RKO (cell line): ENCODE measurements around the gene WDR4.
"Not testable (repeated sequence)": the region's sequence is repeated elsewhere in the genome, so short reads cannot be mapped to it uniquely, and the experiment has no call there.

Experiments
- DNase-seq: peaks from one replicate; pipeline ENCODE4 v3.0.0-alpha.2; 2016; ENCODE audit warnings: low spot score

The WDR4 gene

GRCh38 chr21:42839271-42840231 is 39.8 kb downstream of the WDR4 start:
- no peak for DNase-seq

DNA sequence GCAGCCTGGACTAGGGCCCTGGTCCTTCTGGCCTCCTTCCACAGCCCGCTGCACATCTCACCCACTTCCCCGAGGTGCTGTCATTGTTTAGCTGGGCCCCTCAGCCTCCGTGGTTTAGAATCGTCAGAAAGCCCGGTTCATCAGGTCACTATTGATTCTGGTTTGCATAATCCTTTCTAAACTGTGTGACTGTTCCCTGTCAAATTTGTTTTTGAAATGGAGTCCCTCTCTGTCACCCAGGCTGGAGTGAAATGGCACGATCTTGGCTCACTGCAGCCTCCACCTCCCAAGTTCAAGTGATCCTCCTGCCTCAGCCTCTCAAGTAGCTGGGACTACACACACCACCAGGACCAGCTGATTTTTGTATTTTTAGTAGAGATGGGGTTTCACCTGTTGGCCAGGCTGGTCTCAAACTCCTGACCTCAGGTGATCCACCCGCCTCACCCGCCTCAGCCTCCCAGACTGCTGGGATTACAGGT is 41.1 kb downstream of the WDR4 start:
- DNase-seq, result not testable (repeated sequence)

DNA sequence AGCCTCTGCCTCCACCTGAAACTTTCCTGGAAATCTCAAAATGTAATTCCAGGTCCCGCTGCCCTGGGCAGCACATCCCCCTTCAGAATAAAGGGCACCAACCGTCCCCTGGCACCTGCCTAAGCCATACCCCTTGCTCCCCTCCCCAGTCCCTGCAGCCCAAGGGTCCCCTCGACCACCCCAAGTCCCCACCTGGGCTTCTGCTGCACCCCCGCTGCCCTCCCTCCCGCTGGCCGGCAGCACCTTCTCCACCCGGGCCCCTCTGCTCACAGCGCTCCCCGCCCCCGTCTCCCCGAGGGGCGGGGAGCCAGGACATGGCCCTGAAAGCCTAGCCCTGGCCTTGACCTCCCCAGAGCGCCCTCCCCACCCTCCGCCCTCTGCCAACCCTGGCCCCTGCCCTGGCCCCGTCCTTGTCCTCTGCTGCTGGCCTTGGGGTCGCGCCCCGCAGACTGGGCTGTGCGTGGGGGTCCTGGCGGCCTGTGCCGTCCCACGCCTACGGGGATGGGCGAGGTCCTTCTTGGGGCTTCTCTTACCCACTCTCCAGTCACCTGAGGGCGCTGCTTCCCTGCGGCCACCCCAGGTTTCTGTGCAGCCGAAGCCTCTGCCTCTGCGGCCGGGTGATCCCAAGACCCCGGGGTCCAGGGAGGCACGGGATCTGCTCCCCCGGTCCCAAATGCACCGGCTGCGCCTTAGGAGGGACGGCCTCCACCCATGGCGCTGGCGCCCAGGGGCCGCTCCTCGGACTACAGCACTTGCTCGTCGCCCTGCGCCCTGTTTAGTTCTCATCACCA is 41.7 kb downstream of the WDR4 start:
- DNase-seq, result no peak

GRCh38 chr21:42836767-42837301 is 42.5 kb downstream of the WDR4 start:
- no peak for DNase-seq

- DNase-seq, result no peak
Measured at GRCh38 chr21:42836402-42836666, 43.0 kb downstream of the WDR4 start.

GRCh38 chr21:42835611-42836401 is 43.5 kb downstream of the WDR4 start:
- no peak for DNase-seq

GRCh38 chr21:42835211-42835610 is 44.1 kb downstream of the WDR4 start:
- no peak for DNase-seq

DNA sequence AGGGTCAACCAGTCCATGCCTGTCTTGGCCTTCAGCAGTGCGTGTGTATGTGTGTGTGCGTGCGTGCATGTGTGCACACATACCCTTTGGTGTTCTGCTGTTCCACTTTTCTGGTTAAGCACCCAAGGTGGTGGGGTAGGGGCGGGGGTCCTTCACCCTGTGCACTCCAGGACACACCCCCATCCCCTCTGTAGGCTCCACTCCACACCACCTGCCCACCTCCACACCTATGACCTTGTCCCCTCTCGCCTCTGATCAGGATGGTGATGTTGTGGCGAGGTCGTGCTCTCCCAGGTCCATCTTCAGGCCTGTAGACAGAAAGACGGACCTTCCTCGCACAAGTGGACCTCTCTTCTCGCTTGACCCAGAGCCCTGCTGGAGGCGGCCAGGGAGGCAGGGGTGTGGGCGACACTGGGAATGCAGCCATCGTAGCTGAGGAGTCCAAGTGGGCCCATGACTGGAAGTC is 44.6 kb downstream of the WDR4 start:
- DNase-seq, result no peak

DNA sequence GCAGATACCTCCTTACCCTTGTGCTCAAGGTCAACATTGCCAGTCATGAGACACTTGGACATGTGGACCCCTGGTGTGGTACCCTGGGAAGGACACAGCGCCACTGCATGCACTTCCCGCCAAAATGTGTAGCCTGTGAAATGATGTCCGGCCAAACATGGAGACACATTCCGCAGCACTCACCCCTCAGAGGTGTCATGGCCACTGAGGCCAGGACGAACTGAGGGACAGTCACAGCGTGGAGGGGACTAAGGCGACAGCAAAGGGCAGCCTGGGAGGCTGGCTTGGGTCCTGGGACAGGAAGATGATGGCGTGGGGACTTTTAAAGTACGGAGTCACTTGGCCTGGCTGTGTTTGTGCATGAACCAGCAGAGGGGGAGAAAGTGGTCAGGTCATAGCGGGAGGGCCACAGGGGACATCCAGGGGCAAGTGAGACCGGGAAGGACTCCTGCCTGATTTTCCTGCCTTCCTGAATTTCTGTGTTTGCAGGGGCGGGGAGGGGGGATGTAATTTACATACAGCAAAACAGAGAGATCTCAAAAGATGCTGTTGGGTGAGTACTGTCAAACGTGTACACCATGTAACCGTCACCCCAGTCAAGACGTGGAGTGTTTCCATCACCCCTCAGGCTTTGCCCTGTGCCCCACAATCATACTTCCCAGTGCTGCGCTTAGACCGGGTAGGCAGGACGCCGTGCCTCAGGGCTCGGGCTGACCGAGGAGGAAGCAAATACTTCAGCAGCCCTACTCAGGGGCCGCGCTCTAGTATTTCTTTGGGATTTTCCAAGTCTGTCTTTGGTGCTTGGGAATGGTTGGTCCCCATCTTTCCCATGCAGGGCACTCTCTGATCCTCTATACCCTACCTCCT is 45.2 kb downstream of the WDR4 start:
- no peak for DNase-seq

DNA sequence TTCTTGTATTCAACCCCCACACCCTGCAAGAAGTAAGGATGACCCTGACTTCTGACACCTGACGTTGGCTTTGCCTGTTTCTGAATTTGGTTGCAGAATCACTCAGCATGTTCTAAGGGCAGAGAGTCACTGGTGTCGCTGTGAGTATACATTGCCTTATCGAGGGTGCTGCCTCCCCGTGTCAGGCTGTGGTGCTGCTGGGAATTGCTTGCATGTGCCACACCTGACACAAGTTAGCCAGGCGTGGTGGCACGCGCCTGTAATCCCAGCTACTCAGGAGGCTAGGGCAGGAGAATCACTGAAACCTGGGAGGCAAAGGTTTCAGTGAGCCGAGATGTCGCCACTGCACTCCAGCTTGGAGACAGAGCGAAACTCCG is 45.9 kb downstream of the WDR4 start:
- DNase-seq, result peak; percentile 67

GRCh38 chr21:42832321-42832630 is 47.1 kb downstream of the WDR4 start:
- not testable (repeated sequence) for DNase-seq

DNA sequence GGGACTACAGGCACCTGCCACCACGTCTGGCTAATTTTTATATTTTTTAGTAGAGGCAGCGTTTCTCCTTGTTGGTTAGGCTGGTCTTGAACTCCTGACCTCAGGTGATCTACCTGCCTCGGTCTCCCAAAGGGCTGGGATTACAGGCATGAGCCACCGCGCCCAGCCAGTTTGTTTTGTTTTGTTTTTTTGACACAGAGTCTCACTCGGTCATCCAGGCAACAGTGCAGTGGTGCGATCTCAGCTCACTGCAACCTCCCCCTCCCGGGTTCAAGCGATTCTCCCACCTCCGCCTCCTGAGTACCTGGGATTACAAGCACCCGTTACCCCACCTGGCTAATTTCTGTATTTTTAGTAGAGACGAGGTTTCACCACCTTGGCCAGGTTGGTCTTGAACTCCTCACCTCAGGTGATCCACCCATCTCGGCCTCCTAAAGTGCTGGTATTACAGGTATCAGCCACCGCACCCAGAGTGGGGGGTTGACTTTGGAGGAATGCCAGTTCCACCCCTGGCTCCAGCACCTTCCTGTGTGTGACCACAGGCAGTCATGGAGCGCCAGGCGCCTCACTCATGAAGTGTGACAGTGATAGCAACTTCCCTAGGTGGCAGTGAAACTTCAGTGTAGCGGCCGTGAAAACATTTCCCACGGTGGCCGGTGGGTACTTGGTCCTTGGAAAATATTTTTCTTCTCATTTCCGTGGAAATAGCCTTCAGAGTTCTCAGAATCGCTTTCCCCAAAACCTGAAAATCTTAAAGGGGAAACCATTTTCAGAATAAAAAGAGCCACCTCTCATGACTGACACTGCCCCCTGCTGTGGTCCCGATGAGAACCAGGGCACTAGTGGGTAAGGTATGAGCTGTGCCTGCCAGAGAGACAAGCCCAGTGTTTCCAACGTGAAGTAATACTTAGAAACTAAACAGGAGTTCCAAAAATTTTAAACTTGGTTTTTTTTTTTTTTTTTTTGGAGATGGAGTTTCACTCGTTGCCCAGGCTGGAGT is 48.6 kb downstream of the WDR4 start:
- no peak for DNase-seq

- no peak for DNase-seq
Measured at GRCh38 chr21:42829954-42830353, 49.4 kb downstream of the WDR4 start.

GRCh38 chr21:42829417-42829816 is 49.9 kb downstream of the WDR4 start:
- DNase-seq, result no peak

DNA sequence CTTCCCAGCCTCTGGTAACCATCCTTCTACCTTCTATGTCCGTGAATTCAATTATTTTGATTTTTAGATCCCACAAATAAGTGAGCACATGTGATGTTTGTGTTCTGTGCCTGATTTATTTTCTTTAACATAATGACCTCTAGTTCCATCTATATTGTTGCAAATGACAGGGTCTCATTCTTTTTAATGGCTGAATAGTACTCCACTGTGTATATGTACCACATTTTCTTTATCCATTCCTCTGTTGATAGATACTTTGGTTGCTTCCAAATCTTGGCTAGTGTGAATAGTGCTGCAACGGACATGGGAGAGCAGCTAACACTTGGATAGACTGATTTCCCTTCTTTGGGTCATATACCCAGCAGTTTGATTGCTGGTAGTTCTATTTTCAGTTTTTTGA is 51.8 kb downstream of the WDR4 start:
- no peak for DNase-seq

DNA sequence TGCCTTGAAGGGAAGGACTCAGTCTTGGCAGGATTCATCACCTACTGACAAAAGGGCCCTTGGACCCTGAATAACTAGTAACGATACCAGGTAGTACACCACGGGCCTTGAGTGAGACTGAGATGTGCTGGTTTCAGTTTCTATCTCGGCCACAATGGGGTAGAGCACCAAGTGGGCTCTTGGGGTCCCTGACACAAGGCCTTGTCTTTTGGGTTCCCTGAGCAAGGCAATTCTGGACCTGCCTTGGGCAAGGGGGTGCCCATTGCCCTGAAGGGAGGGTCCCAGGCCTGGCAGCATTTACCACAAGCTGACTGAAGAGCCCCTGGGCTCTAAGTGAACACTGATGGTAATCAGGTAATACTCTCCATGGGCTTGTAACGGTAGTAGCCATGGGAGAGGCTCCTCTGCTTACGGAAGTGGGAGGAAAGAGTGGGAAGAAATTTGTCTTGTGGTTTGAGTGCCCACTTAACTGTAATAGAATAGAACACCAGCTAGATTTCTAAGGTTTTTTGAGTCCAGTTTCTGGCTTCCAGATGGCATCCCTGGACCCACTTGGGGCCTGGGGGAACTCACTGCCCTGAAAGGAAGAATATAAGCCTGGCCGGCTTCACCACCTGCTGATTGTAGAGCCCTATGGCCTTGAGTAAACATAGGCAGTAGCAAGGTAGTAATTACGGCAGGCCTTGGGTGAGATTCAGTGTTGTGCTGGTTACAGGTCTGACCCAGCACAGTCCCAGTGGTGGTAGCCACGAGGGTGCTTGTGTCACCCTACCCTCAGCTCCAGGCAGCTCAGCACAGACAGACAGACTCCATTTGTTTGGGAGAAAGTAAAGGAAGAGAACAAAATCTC is 58.5 kb downstream of the WDR4 start:
- no peak for DNase-seq

- DNase-seq, result no peak
Measured at GRCh38 chr21:42819861-42820615, 59.3 kb downstream of the WDR4 start.

- peak; percentile 22 for DNase-seq
Measured at GRCh38 chr21:42818328-42818749, 61.0 kb downstream of the WDR4 start.
